ENCODE results near the gene PAQR6. TPM values are rescaled to one million over a fixed set of nuclear protein-coding genes. Genes with fewer than 3 reads are reported as not detected.

The PAQR6 gene
- total RNA-seq, 1 donor from 2014 or later = not detected

- Histone ChIP-seq H3K36me3 (peaks cover 18 to 57% of the 10 kb centered on the region in 2 donors), H3K27ac (no peak overlapping the region), H3K9me3 (no peaks in the 10 kb centered on the region), H3K4me3 (no peak overlapping the region), H3K27me3 (no peaks in the 10 kb centered on the region), H3K4me1 (peaks cover 0 to 3% of the 10 kb centered on the region in 2 donors)
- intact Hi-C loops (cut with DNase I) = no loop called here
- TF ChIP-seq CTCF (IDR thresholded peaks at IDR 0.05) = no peak
- DNase-seq (ENCODE audit: low spot score in 2 of 2) = no peak
These were observed 43.2 kb downstream of the PAQR6 start for GRCh38 chr1:156204686-156205085.

GRCh38 chr1:156203331-156203730, 44.5 kb downstream of the PAQR6 start:
- H3K4me1 ChIP-seq = peaks cover 0 to 3% of the 10 kb centered on the region in 2 donors
- no peaks in the 10 kb centered on the region for H3K27me3 ChIP-seq
- H3K36me3 ChIP-seq = peaks cover 18 to 50% of the 10 kb centered on the region in 2 donors
- H3K4me3 ChIP-seq = no peak overlapping the region
- no peak for TF ChIP-seq CTCF (IDR thresholded peaks at IDR 0.05)
- DNase-seq (ENCODE audit: low spot score in 2 of 2) = no peak
- H3K9me3 ChIP-seq = no peaks in the 10 kb centered on the region
- peak overlapping the region in 1 of 2 donors; percentile 10 for H3K27ac ChIP-seq
- intact Hi-C loops (cut with DNase I) = no loop called here

- H3K36me3 ChIP-seq = peaks cover 5 to 29% of the 10 kb centered on the region in 2 donors
- TF ChIP-seq CTCF (IDR thresholded peaks at IDR 0.05) = no peak
- intact Hi-C loops (cut with DNase I) = no loop called here
These were observed 47.8 kb downstream of the PAQR6 start for GRCh38 chr1:156200044-156200443.

GRCh38 chr1:156198831-156199349, 49.0 kb downstream of the PAQR6 start:
- intact Hi-C loops (cut with DNase I) = no loop called here
- H3K27me3 ChIP-seq = no peaks in the 10 kb centered on the region
- DNase-seq (ENCODE audit: low spot score in 2 of 2) = no peak
- H3K27ac ChIP-seq = no peak overlapping the region
- no peaks in the 10 kb centered on the region for H3K9me3 ChIP-seq
- no peak overlapping the region for H3K4me3 ChIP-seq
- no peak for TF ChIP-seq CTCF (IDR thresholded peaks at IDR 0.05)
- H3K36me3 ChIP-seq = peaks cover 5 to 23% of the 10 kb centered on the region in 2 donors
- peaks cover 0 to 6% of the 10 kb centered on the region in 2 donors for H3K4me1 ChIP-seq

More at GRCh38 chr1:156200044-156200443, 47.8 kb downstream of the PAQR6 start:
- DNase-seq (ENCODE audit: low spot score in 2 of 2) = no peak
- Histone ChIP-seq H3K27ac (no peak overlapping the region), H3K27me3 (no peaks in the 10 kb centered on the region), H3K9me3 (no peaks in the 10 kb centered on the region), H3K4me3 (no peak overlapping the region), H3K4me1 (peaks cover 0 to 3% of the 10 kb centered on the region in 2 donors)

GRCh38 chr1:156196445-156196844, 51.4 kb downstream of the PAQR6 start:
- peaks cover 7 to 9% of the 10 kb centered on the region in 2 donors for H3K4me1 ChIP-seq
- intact Hi-C loops (cut with DNase I) = no loop called here
- DNase-seq (ENCODE audit: low spot score in 2 of 2) = no peak
- no peaks in the 10 kb centered on the region for H3K9me3 ChIP-seq
- no peaks in the 10 kb centered on the region for H3K27me3 ChIP-seq
- no peak overlapping the region for H3K4me3 ChIP-seq
- H3K27ac ChIP-seq = no peak overlapping the region
- peaks cover 5 to 15% of the 10 kb centered on the region in 2 donors for H3K36me3 ChIP-seq
- TF ChIP-seq CTCF (IDR thresholded peaks at IDR 0.05) = no peak

GRCh38 chr1:156195853-156196252, 52.0 kb downstream of the PAQR6 start:
- no peaks in the 10 kb centered on the region for H3K9me3 ChIP-seq
- no peak for TF ChIP-seq CTCF (IDR thresholded peaks at IDR 0.05)
- H3K4me1 ChIP-seq = peaks cover 7 to 9% of the 10 kb centered on the region in 2 donors
- H3K27ac ChIP-seq = no peak overlapping the region
- no peaks in the 10 kb centered on the region for H3K27me3 ChIP-seq
- DNase-seq (ENCODE audit: low spot score in 2 of 2) = no peak
- H3K4me3 ChIP-seq = no peak overlapping the region
- peaks cover 5 to 15% of the 10 kb centered on the region in 2 donors for H3K36me3 ChIP-seq
- intact Hi-C loops (cut with DNase I) = no loop called here

All from ascending aorta (tissue), 2 donors.